ENCODE measurements around the gene CPA1.

GRCh38 chr7:130385600-130386066, 5.3 kb downstream of the CPA1 start:
- TF ChIP-seq CTCF (IDR thresholded peaks at IDR 0.05) (no peak), POLR2A (IDR thresholded peaks at IDR 0.05) (no peak)
